ENCODE results near the gene SLC16A3.

GRCh38 chr17:82278786-82279391, 50.0 kb downstream of the SLC16A3 start:
- TF ChIP-seq CTCF (IDR thresholded peaks at IDR 0.05; ENCODE audit: low read depth, low read length, missing input control) (no peak), JUND (IDR thresholded peaks at IDR 0.05) (no peak), FOXA1 (IDR thresholded peaks at IDR 0.05) (no peak)
